Stimulated activated CD8-positive, alpha-beta memory T cell treated with anti-CD3 and anti-CD28 coated beads, Interleukin-4, amount 100 ng/mL, for 4 hours (primary cell): ENCODE measurements around the gene CRELD1.

Experiments
- DNase-seq, 2 donors: peaks; one replicate each; pipeline ENCODE4 v3.0.0-alpha.2; 2020; ENCODE audit warnings: low read depth in 2 of 2, low spot score in 1 of 2

The CRELD1 gene

GRCh38 chr3:9903238-9903624, 30.4 kb upstream of the CRELD1 start:
- DNase-seq = no peak

GRCh38 chr3:9903904-9904303, 29.7 kb upstream of the CRELD1 start:
- no peak for DNase-seq

- no peak for DNase-seq
These were observed 27.2 kb upstream of the CRELD1 start for GRCh38 chr3:9906480-9906879.

- no peak for DNase-seq
These were observed 25.3 kb upstream of the CRELD1 start for GRCh38 chr3:9908286-9908685.

- no peak for DNase-seq
These were observed 24.2 kb upstream of the CRELD1 start for GRCh38 chr3:9909221-9910013.

GRCh38 chr3:9911863-9912262, 21.8 kb upstream of the CRELD1 start:
- DNase-seq = no peak

GRCh38 chr3:9912294-9912935, 21.2 kb upstream of the CRELD1 start:
- no peak for DNase-seq

- no peak for DNase-seq
These were observed 20.0 kb upstream of the CRELD1 start for GRCh38 chr3:9913601-9914000.

- no peak for DNase-seq
These were observed 19.6 kb upstream of the CRELD1 start for GRCh38 chr3:9914011-9914410.

- DNase-seq = no peak
These were observed 18.9 kb upstream of the CRELD1 start for GRCh38 chr3:9914559-9915253.

- DNase-seq = no peak
These were observed 18.1 kb upstream of the CRELD1 start for GRCh38 chr3:9915254-9916141.

- DNase-seq = no peak
These were observed 17.3 kb upstream of the CRELD1 start for GRCh38 chr3:9916346-9916733.

- peak in 1 of 2 donors; percentile 25 for DNase-seq
These were observed 16.6 kb upstream of the CRELD1 start, which contains the start of gene IL17RC for GRCh38 chr3:9916734-9917680. Gene IL17RC, plus strand, starts transcription at chr3:9917098. Its CDS starts 218 bp downstream, at chr3:9917316.

GRCh38 chr3:9917820-9918219, 15.8 kb upstream of the CRELD1 start:
- DNase-seq = no peak

GRCh38 chr3:9918261-9919038, 15.2 kb upstream of the CRELD1 start:
- no peak for DNase-seq

GRCh38 chr3:9928158-9928557, 5.5 kb upstream of the CRELD1 start:
- no peak for DNase-seq

- DNase-seq = no peak
These were observed 2.7 kb upstream of the CRELD1 start for GRCh38 chr3:9930804-9931418.

GRCh38 chr3:9932535-9932842, 1.1 kb upstream of the CRELD1 start:
- DNase-seq = no peak
